ENCODE results near the gene ADGRA1.
A peak's percentile ranks its signal among the peaks of the same experiment; 100 is the strongest.
"Not testable (repeated sequence)": the region's sequence is repeated elsewhere in the genome, so short reads cannot be mapped to it uniquely, and the experiment has no call there.

ADGRA1 gene

GRCh38 chr10:133053527-133054133, 34.1 kb upstream of the ADGRA1 start:
- H3K4me3 ChIP-seq (ENCODE audit: low read length); DNase-seq (ENCODE audit: low read depth, low spot score): not testable (repeated sequence)

- no peak for DNase-seq (ENCODE audit: low read depth, low spot score)
- H3K4me3 ChIP-seq (ENCODE audit: low read length): no peak overlapping the region
These were observed 32.3 kb upstream of the ADGRA1 start for GRCh38 chr10:133055470-133055869.

GRCh38 chr10:133056001-133056400, 31.7 kb upstream of the ADGRA1 start:
- no peak overlapping the region for H3K4me3 ChIP-seq (ENCODE audit: low read length)

GRCh38 chr10:133056651-133057178, 31.0 kb upstream of the ADGRA1 start:
- no peak for DNase-seq (ENCODE audit: low read depth, low spot score)
- no peak overlapping the region for H3K4me3 ChIP-seq (ENCODE audit: low read length)

More at GRCh38 chr10:133056001-133056400, 31.7 kb upstream of the ADGRA1 start:
- DNase-seq (ENCODE audit: low read depth, low spot score): no peak

GRCh38 chr10:133058331-133059092, 29.2 kb upstream of the ADGRA1 start:
- no peak overlapping the region for H3K4me3 ChIP-seq (ENCODE audit: low read length)
- peak; percentile 71 for DNase-seq (ENCODE audit: low read depth, low spot score)

GRCh38 chr10:133059093-133059470, 28.6 kb upstream of the ADGRA1 start:
- DNase-seq (ENCODE audit: low read depth, low spot score): no peak
- H3K4me3 ChIP-seq (ENCODE audit: low read length): no peak overlapping the region

- DNase-seq (ENCODE audit: low read depth, low spot score): no peak
- no peak overlapping the region for H3K4me3 ChIP-seq (ENCODE audit: low read length)
These were observed 28.2 kb upstream of the ADGRA1 start for GRCh38 chr10:133059571-133059970.

- H3K4me3 ChIP-seq (ENCODE audit: low read length): no peak overlapping the region
- no peak for DNase-seq (ENCODE audit: low read depth, low spot score)
These were observed 27.7 kb upstream of the ADGRA1 start for GRCh38 chr10:133060022-133060421.

- H3K4me3 ChIP-seq (ENCODE audit: low read length): no peak overlapping the region
- no peak for DNase-seq (ENCODE audit: low read depth, low spot score)
These were observed 27.3 kb upstream of the ADGRA1 start for GRCh38 chr10:133060466-133060865.

GRCh38 chr10:133060881-133061280, 26.8 kb upstream of the ADGRA1 start:
- no peak overlapping the region for H3K4me3 ChIP-seq (ENCODE audit: low read length)
- no peak for DNase-seq (ENCODE audit: low read depth, low spot score)

GRCh38 chr10:133061296-133062038, 26.3 kb upstream of the ADGRA1 start:
- no peak overlapping the region for H3K4me3 ChIP-seq (ENCODE audit: low read length)
- DNase-seq (ENCODE audit: low read depth, low spot score): no peak

- no peak overlapping the region for H3K4me3 ChIP-seq (ENCODE audit: low read length)
- no peak for DNase-seq (ENCODE audit: low read depth, low spot score)
These were observed 25.6 kb upstream of the ADGRA1 start for GRCh38 chr10:133062085-133062484.

GRCh38 chr10:133062635-133063034, 25.1 kb upstream of the ADGRA1 start:
- H3K4me3 ChIP-seq (ENCODE audit: low read length): no peak overlapping the region
- no peak for DNase-seq (ENCODE audit: low read depth, low spot score)

- no peak for DNase-seq (ENCODE audit: low read depth, low spot score)
- H3K4me3 ChIP-seq (ENCODE audit: low read length): no peak overlapping the region
These were observed 20.3 kb upstream of the ADGRA1 start for GRCh38 chr10:133067149-133068105.

GRCh38 chr10:133068111-133069032, 19.4 kb upstream of the ADGRA1 start:
- no peak for DNase-seq (ENCODE audit: low read depth, low spot score)
- no peak overlapping the region for H3K4me3 ChIP-seq (ENCODE audit: low read length)

GRCh38 chr10:133069033-133069525, 18.6 kb upstream of the ADGRA1 start:
- no peak overlapping the region for H3K4me3 ChIP-seq (ENCODE audit: low read length)
- no peak for DNase-seq (ENCODE audit: low read depth, low spot score)

- DNase-seq (ENCODE audit: low read depth, low spot score): no peak
These were observed 17.3 kb upstream of the ADGRA1 start for GRCh38 chr10:133070405-133070804.

GRCh38 chr10:133070810-133071209, 16.9 kb upstream of the ADGRA1 start:
- DNase-seq (ENCODE audit: low read depth, low spot score): no peak

More at GRCh38 chr10:133070405-133070804, 17.3 kb upstream of the ADGRA1 start:
- no peak overlapping the region for H3K4me3 ChIP-seq (ENCODE audit: low read length)

More at GRCh38 chr10:133070810-133071209, 16.9 kb upstream of the ADGRA1 start:
- H3K4me3 ChIP-seq (ENCODE audit: low read length): no peak overlapping the region
